A673 (cell line): ENCODE measurements around the gene SLC66A2. TPM values are rescaled to one million over a fixed set of nuclear protein-coding genes. Genes with fewer than 3 reads are reported as not detected.

Experiments used
- BruUV-seq: library from RNA; stranded (reverse); fragments of 400-500 nt; replicated peaks from 2 replicates; lab custom pipeline; 2021; lab: Mats Ljungman, UMichigan
- CTCF ChIA-PET: fragments of 300-600 bp; sonication (Branson Sonifier 250); formaldehyde crosslinking; loops from one replicate; lab custom pipeline; 2022; ENCODE audit warnings: antibody characterized with exemption; lab: Charles Lee
- POLR2A ChIA-PET: fragments of 300-600 bp; sonication (Branson Sonifier 250); formaldehyde crosslinking; loops from one replicate; lab custom pipeline; 2022; ENCODE audit warnings: antibody characterized with exemption; ENCODE audit not compliant: low non-redundant PET; lab: Charles Lee
- DNase-seq: peaks from one replicate; pipeline ENCODE4 v3.0.0-alpha.2; 2015; ENCODE audit warnings: low spot score
- H3K27ac ChIP-seq: fragments of 200-600 bp; sonication (generic); 2 replicates; pipeline ENCODE4 v1.5.1; 2016; ENCODE audit warnings: mixed run types, low read depth, mild to moderate bottlenecking, mixed read lengths, antibody characterized with exemption, low read length; ENCODE audit not compliant: poor library complexity, severe bottlenecking
- H3K27me3 ChIP-seq: fragments of 200-600 bp; sonication (generic); replicated peaks from 2 replicates; pipeline ENCODE4 v1.6.1; 2017; ENCODE audit warnings: mixed run types, low read depth, mild to moderate bottlenecking, mixed read lengths, antibody characterized with exemption, low read length; ENCODE audit not compliant: insufficient read depth, poor library complexity
- H3K36me3 ChIP-seq: fragments of 200-600 bp; sonication (generic); 2 replicates; pipeline ENCODE4 v1.6.1; 2016; ENCODE audit warnings: mixed run types, mild to moderate bottlenecking, mixed read lengths, antibody characterized with exemption, low read length; ENCODE audit not compliant: insufficient read depth, poor library complexity, severe bottlenecking
- H3K4me1 ChIP-seq: fragments of 200-600 bp; sonication (generic); 2 replicates; pipeline ENCODE4 v1.6.1; 2017; ENCODE audit warnings: mixed run types, mild to moderate bottlenecking, mixed read lengths, antibody characterized with exemption, low read length; ENCODE audit not compliant: insufficient read depth, poor library complexity, severe bottlenecking
- H3K4me3 ChIP-seq: fragments of 200-600 bp; sonication (generic); 2 replicates; pipeline ENCODE4 v1.5.1; 2016; ENCODE audit warnings: low read depth, mixed run types, mild to moderate bottlenecking, mixed read lengths, low read length; ENCODE audit not compliant: poor library complexity, severe bottlenecking
- H3K9me3 ChIP-seq: fragments of 200-600 bp; sonication (generic); 2 replicates; pipeline ENCODE4 v1.6.1; 2016; ENCODE audit warnings: mixed run types, low read depth, mild to moderate bottlenecking, mixed read lengths, antibody characterized with exemption, low read length; ENCODE audit not compliant: poor library complexity, severe bottlenecking
- EZH2 ChIP-seq: fragments of 200-600 bp; sonication (generic); IDR thresholded peaks from 2 replicates; pipeline ENCODE4 v1.6.1; 2017; ENCODE audit warnings: borderline replicate concordance, low read depth, mild to moderate bottlenecking, mixed read lengths, antibody characterized with exemption, low read length; ENCODE audit not compliant: poor library complexity, severe bottlenecking
- intact Hi-C: fragments of 100-400 bp; cut with micrococcal nuclease; formaldehyde crosslinking; loops from one replicate; pipeline ENCODE4 v1.10.0; 2022; ENCODE audit not compliant: unreplicated experiment
- total RNA-seq: library from RNA; stranded (reverse); gene quantifications from 2 replicates; pipeline ENCODE4 v1.2.3, GENCODE V29; 2021
- TF ChIP-seq, protein P1 (sequence below): fragments of 300-800, 200-600 bp; sonication (generic); conservative IDR thresholded peaks from 2 replicates; pipeline ENCODE4 v1.5.1; 2017; ENCODE audit warnings: low read depth, mild to moderate bottlenecking, antibody characterized with exemption, low read length, moderate library complexity, mixed read lengths

Gene SLC66A2
- total RNA-seq, 1 experiment from 2014 or later = 28.0 TPM

DNA sequence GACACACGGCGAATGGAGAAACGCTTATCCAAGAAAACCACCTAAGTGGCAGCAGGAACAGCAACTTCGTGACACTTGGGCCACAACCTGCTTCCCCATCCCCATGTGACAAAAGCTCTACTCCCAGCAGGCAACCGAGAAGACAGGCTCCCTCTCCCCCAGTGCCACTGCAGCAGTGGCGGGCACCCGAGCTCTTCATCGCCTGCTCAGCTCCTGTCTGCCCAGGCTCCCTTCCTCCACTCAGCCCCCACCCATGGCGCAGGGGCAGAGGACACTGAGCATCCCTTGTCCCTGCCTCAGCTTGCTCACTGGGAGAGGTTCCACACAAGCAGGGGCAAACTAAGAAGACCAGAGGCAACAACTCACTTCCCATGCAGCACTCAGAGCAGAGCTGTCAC lies 22.9 kb downstream of the SLC66A2 start:
- no peak for DNase-seq
- Histone ChIP-seq H3K27me3 (no peaks in the 10 kb centered on the region), H3K4me1 (no peaks in the 10 kb centered on the region), H3K9me3 (peaks cover 39% of the 10 kb centered on the region), H3K36me3 (peaks cover 25% of the 10 kb centered on the region), H3K4me3 (no peak overlapping the region), H3K27ac (no peak overlapping the region)
- intact Hi-C loops = no loop called here
- no peak for TF ChIP-seq EZH2
- TF ChIP-seq, protein P1, sequence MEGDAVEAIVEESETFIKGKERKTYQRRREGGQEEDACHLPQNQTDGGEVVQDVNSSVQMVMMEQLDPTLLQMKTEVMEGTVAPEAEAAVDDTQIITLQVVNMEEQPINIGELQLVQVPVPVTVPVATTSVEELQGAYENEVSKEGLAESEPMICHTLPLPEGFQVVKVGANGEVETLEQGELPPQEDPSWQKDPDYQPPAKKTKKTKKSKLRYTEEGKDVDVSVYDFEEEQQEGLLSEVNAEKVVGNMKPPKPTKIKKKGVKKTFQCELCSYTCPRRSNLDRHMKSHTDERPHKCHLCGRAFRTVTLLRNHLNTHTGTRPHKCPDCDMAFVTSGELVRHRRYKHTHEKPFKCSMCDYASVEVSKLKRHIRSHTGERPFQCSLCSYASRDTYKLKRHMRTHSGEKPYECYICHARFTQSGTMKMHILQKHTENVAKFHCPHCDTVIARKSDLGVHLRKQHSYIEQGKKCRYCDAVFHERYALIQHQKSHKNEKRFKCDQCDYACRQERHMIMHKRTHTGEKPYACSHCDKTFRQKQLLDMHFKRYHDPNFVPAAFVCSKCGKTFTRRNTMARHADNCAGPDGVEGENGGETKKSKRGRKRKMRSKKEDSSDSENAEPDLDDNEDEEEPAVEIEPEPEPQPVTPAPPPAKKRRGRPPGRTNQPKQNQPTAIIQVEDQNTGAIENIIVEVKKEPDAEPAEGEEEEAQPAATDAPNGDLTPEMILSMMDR = no peak
- CTCF ChIA-PET = no interaction called here
- no TSS peak for BruUV-seq
- POLR2A ChIA-PET = no interaction called here

DNA sequence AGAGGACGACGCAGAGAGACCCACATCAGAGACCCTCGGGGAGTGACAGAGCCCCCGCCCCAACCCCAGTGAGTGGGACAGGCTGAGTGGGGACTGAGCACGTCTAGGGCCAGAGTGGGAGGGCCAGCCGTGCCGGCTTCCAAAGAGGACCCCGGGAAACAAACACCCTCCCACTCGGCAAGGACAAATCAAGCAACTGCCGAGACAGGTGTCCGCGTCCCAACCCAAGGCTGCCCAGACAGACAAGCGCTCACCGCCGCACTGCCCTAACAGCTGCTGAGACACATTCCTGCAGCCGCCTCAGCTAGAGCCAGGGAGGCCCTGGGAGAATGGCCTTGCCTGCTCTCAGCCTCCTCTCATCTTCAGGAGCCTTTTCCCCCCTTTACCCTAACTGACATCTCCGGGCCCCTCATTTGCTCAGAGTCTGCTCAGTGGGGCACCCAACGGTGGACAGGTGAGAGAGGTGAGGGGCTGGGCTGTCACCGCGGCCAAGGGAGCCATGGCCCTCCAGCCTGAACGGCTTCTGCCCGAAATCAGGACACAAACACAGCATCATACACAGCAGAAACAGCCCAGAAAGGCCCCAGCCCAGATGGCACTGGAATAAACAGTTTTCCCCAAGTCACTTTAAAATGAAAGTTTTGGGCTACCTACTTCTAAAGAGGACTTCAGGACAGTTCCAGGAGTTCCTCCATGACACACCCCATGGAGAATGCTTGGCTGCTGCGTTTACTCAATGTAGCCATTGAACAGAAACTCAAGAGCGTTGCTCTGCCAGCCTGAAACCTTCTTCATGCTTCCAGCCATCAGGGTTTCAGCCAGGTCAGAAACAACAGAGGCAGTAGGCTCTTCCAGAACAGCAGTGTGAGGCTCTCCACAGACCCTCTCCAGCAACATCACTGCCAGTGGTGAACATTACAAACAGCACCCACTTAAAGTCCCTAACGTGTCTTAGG lies 23.6 kb downstream of the SLC66A2 start:
- no peaks in the 10 kb centered on the region for H3K27me3 ChIP-seq
- BruUV-seq = no TSS peak
- peaks cover 25% of the 10 kb centered on the region for H3K36me3 ChIP-seq
- H3K4me1 ChIP-seq = no peaks in the 10 kb centered on the region
- no peak overlapping the region for H3K4me3 ChIP-seq
- H3K27ac ChIP-seq = no peak overlapping the region
- POLR2A ChIA-PET = no interaction called here
- TF ChIP-seq, protein P1 = no peak
- no peak for TF ChIP-seq EZH2
- peaks cover 34% of the 10 kb centered on the region for H3K9me3 ChIP-seq
- no peak for DNase-seq
- intact Hi-C loops = no loop called here
- CTCF ChIA-PET = no interaction called here

DNA sequence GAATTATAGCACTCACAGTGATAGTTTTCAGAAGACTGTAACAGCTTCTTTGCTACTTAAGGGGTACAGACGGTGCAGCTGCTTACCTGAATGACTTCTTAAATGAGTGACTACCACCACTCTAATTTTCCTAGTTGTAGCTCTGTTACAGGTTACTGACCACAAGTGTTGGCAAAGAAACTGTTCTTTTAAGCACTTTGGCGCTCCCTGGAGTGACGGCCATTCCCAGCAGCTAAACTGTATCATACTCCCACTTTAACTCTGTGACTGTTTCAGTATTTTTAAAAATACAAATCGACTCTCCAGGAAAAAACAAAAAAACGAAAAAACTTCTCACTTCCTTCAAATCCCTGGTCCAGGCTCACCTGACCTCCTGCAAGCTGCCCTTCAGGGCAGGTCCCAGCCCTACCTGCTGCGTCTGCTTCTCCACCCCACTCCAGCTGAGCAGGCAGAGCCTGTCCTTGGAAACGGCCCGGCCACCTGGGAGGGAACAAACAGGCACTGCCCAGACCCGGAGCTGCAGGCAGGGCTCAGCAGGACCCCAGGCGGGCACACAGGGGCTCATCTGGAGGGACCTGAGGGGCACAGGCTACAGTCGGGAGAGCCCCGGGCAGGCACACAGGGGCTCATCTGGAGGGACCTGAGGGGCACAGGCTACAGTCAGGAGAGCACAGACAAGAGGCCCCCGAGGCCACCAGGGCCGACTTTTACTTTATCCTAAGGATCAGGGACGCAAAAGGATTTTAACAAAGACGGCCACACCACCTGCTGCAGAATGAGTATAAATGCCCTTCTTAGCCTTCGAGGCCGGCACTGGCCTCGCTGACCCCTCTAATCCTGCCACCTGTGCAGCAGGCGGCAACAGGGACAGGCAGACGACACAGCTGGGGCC lies 24.5 kb downstream of the SLC66A2 start:
- H3K4me3 ChIP-seq = no peak overlapping the region
- H3K36me3 ChIP-seq = peaks cover 22% of the 10 kb centered on the region
- BruUV-seq = no TSS peak
- CTCF ChIA-PET = no interaction called here
- intact Hi-C loops = no loop called here
- H3K4me1 ChIP-seq = no peaks in the 10 kb centered on the region
- no peak for TF ChIP-seq EZH2
- TF ChIP-seq, protein P1 = no peak
- peaks cover 28% of the 10 kb centered on the region for H3K9me3 ChIP-seq
- no peak overlapping the region for H3K27ac ChIP-seq
- no peak for DNase-seq
- no peaks in the 10 kb centered on the region for H3K27me3 ChIP-seq
- POLR2A ChIA-PET = no interaction called here
